Stimulated activated CD4-positive, alpha-beta T cell treated with anti-CD3 and anti-CD28 coated beads, Interleukin-12 subunit alpha, Interleukin-12 subunit beta, amount 100 ng/mL, for 4 hours (primary cell): ENCODE measurements around the gene GSTM4.

Experiments used
- DNase-seq: peaks from one replicate; pipeline ENCODE4 v3.0.0-alpha.2; 2020

Gene GSTM4

GRCh38 chr1:109625176-109625575 is 30.7 kb upstream of the GSTM4 start:
- DNase-seq = no peak

DNA sequence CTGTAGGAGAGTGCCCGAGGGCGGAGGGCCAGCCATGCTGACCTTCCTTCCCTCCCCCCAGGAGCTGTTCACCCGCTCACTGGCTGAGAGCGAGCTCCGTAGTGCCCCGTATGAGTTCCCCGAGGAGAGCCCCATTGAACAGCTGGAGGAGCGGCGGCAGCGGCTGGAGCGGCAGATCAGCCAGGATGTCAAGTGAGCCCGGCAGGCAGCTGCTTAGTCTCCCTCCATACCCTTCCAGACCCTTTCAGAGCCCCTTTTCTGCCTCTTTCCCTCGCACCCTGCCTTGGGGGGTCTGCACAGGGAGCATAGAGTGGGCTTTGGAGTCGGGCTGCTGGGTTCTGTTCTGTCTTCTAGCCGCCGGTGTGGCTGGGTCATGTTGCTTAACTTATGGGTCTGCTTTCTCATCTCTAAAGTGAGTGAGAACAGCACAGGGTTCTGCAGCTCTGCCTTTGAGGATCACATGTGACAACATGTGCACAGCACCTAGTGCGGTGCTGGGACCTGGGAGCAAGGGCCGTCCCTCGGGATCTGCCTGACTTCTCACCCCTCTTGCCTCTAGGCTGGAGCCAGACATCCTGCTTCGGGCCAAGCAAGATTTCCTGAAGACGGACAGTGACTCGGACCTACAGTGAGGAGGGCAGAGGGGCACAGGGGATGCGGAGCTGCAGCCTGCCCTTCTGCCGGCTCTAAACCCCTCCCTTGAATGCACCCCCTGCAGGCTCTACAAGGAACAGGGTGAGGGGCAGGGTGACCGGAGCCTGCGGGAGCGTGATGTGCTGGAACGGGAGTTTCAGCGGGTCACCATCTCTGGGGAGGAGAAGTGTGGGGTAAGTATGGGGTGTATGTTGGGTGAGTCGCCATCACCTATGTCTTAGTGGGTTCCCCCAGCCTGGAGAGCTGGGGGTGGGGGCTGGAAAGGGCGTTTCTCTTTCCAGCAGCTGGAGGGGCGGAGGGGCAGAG is 30.0 kb upstream of the GSTM4 start:
- no peak for DNase-seq

DNA sequence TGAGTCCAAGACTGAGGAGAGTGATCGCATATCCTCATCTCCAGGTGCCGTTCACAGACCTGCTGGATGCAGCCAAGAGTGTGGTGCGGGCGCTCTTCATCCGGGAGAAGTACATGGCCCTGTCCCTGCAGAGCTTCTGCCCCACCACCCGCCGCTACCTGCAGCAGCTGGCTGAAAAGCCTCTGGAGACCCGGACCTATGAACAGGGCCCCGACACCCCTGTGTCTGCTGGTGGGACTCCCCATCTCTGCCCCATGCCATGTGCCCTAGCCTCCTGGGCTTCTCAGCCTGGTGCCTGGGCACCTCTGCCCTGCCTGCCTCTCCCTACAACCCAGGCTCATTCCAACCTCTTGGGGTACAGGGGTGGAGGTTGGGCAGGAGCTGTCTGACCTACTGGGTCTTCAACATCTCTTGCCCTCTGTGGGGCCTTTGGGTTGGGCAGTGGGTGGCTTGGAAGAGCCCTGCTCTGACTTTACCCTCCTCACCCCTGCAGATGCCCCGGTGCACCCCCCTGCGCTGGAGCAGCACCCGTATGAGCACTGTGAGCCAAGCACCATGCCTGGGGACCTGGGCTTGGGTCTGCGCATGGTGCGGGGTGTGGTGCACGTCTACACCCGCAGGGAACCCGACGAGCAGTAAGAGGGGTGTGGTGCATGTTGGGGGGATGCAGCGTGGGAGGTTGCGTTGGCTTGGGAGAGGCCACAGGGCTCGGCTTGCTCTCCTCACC is 29.1 kb upstream of the GSTM4 start:
- DNase-seq = no peak

DNA sequence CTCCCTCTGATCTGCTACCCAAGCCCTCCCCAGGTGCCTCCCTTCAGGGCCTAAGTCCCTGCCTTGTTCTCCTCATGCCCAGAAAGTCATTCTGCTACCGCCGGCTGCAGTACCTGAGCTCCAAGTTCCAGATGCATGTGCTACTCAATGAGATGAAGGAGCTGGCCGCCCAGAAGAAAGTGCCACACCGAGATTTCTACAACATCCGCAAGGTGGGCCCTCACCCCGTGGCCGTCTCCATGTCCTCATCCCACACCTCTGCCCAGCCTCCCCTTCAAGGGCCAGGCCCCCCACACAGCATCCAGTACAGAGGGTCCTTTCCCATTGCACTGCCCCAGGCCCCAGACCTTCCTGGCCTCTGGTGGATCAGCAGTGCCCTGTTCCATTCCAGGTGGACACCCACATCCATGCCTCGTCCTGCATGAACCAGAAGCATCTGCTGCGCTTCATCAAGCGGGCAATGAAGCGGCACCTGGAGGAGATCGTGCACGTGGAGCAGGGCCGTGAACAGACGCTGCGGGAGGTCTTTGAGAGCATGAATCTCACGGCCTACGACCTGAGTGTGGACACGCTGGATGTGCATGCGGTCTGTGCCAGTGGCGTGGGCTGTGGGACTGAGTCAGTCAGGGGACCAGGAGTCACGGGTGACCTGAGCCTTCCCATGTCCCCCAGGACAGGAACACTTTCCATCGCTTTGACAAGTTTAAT is 28.1 kb upstream of the GSTM4 start:
- DNase-seq = no peak

GRCh38 chr1:109628540-109629321 is 27.2 kb upstream of the GSTM4 start:
- DNase-seq = no peak

DNA sequence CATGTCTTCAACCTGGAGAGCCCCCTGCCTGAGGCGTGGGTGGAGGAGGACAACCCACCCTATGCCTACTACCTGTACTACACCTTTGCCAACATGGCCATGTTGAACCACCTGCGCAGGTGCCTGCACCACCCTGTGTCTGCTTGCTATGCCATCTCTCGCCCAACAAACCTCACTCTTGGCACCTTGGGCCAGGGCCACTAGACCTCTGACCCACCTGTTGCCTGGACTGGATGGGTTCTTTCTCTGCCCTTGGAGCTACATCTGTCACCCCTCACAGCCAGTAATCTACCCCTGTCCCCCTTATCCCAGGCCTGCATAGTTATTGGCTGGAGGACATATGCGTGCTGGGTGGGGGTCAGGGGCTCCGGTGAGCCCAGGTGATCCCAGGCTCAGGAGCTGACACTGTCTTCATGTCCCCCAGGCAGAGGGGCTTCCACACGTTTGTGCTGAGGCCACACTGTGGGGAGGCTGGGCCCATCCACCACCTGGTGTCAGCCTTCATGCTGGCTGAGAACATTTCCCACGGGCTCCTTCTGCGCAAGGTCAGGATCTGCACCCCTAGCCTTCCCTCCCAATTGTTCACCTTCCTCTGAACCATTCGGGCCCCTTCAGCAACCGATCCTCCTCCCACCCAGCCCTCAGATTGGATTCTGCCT is 26.4 kb upstream of the GSTM4 start:
- DNase-seq = no peak

DNA sequence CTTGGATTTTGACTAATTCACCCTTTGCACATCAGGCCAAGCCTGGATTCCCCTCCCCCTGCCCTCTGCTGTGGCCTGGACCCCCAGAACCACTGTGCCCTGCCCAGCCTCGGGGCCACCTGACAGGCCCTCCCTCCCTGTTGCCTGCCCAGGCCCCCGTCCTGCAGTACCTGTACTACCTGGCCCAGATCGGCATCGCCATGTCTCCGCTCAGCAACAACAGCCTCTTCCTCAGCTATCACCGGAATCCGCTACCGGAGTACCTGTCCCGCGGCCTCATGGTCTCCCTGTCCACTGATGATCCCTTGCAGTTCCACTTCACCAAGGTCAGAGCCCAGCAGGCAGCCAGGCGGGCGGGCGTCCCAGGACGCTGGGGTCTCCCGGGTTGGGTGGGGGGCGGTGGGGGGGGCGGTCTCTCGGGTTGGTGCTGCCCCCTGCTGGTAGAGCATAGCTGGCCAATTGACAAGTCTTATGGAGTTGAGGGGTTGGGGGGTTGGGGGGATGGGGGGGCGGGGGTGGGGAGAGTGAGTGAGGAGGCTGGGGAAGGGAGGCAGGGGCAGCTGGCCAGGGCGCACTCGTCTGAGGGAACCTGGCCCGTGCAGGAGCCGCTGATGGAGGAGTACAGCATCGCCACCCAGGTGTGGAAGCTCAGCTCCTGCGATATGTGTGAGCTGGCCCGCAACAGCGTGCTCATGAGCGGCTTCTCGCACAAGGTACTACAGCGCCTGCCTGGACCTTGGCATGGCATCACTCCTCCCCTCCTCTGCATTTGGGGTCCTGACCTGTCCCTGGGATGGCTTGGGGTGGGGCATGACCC is 25.6 kb upstream of the GSTM4 start:
- DNase-seq = peak; percentile 49

DNA sequence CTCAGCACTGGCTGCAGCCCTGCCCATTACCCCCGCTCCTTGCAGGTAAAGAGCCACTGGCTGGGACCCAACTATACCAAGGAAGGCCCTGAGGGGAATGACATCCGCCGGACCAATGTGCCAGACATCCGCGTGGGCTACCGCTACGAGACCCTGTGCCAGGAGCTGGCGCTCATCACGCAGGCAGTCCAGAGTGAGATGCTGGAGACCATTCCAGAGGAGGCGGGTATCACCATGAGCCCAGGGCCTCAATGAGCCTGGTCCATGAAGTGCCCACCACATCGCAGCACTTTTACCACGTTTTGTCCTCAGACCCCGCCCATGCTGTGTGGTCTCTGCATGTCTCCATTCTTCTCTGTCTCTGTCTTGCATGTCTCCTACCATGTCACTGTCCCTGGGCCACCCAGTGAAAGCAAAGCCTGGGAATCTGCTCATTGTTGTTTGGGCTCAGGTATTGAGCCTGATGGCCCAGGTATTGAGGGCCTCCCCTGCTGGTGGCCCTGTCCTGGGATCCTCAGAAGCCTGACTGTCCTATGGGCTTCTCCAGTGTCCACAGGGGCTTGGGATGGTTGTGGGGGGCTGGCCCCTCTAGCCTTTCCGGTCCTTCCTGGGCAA is 24.9 kb upstream of the GSTM4 start:
- DNase-seq = no peak

GRCh38 chr1:109631513-109632505 is 24.1 kb upstream of the GSTM4 start:
- DNase-seq = no peak

GRCh38 chr1:109632671-109633346 is 23.1 kb upstream of the GSTM4 start:
- no peak for DNase-seq

DNA sequence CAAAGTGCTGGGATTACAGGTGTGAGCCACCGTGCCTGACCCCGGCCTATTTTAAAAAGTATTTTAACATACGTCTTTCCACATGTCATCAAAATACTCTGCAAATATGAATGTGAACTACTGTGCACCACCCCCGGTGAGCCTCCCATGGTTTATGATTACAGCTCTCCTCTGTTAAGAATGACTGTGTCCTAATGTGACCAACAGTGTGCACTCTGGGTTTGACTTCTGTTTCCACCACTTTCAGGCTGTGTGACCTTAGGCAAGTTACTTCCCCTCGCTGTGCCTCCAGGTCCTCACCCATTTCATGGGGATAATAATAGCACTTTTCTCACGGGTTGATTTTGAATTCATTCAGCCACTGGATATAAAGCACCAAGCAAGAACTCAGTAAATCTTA is 21.6 kb upstream of the GSTM4 start:
- DNase-seq = no peak

- DNase-seq = no peak
These were observed 20.8 kb upstream of the GSTM4 start for GRCh38 chr1:109634771-109635750.

DNA sequence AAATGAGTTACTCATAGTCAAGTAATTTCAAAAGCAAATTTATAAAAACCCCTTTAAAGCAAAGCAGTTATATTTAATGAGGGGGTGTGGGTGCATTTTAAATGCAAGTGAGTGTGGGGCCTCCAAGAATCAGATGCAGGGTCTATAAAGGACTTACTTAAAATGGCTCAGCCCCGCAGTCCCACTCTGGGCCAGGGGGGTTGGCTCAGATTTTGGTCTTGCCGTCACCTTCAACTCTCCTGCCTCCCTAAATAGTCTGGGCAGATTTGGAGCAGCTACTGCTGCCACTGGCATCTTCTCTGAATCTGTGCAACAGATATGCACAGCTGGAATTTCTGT is 20.1 kb upstream of the GSTM4 start:
- DNase-seq = no peak

- no peak for DNase-seq
These were observed 19.5 kb upstream of the GSTM4 start for GRCh38 chr1:109636201-109636952.

DNA sequence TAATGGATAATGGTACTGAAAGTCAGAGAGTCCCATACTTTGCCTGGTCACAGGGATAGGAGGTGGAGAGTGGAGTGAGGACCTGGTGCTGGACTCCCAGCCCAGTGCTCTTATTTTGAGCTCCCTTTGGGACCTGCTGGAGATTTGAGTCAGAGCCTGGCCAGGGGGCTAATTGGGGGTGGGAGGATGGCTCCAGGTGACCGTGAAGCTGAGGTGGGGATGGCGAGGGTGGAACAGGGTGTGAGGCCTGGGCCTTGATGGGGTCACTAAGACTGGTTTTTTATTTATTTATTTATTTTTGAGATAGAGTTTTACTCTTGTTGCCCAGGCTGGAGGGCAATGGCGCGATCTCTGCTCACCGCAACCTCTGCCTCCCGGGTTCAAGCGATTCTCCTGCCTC is 18.5 kb upstream of the GSTM4 start:
- no peak for DNase-seq

- DNase-seq = no peak
These were observed 16.6 kb upstream of the GSTM4 start for GRCh38 chr1:109639063-109639840.
